Astrocyte (in vitro differentiated cells and primary cell): ENCODE data around the gene ZNF438.

Source experiments
- EZH2 ChIP-seq: IDR thresholded peaks from 2 replicates; pipeline ENCODE4 v1.6.1; 2012; ENCODE audit warnings: mild to moderate bottlenecking, low read length, inconsistent platforms; ENCODE audit not compliant: insufficient read depth
- TF ChIP-seq, protein P1 (sequence below): IDR thresholded peaks from 2 replicates; pipeline ENCODE4 v1.5.1; 2011; ENCODE audit warnings: low read depth, mild to moderate bottlenecking, inconsistent platforms, low read length, moderate library complexity; ENCODE audit not compliant: insufficient read depth

DNA sequence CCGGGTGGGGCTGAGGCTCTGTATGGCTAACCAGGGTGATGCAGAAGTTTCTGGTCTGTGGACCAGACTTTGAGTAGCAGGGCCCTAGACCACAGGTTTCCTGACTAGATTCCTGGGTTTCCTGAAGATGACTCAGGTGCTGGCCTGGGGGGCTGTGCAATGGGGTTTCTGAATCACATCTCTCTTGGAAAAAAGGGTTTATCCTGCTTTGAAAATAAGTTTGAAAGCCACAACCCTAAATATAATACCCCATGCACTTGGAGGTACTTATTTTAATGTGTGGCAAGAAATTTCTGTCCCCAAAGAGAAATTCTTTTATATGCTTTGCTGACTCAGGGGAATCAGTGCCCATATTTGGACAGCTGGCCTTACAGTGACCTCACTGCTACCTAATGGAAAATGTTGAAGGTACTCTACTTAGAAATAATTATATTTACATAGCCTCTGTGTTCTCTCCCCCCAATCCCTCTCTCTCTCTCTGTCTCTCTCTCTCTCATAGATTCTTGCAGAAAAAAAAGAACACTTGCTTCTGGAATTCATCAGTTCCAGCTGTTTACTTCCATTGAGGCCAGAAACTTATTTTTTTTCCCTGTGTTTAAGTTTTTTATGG, 217.7 kb downstream of the ZNF438 start:
- TF ChIP-seq, protein P1, sequence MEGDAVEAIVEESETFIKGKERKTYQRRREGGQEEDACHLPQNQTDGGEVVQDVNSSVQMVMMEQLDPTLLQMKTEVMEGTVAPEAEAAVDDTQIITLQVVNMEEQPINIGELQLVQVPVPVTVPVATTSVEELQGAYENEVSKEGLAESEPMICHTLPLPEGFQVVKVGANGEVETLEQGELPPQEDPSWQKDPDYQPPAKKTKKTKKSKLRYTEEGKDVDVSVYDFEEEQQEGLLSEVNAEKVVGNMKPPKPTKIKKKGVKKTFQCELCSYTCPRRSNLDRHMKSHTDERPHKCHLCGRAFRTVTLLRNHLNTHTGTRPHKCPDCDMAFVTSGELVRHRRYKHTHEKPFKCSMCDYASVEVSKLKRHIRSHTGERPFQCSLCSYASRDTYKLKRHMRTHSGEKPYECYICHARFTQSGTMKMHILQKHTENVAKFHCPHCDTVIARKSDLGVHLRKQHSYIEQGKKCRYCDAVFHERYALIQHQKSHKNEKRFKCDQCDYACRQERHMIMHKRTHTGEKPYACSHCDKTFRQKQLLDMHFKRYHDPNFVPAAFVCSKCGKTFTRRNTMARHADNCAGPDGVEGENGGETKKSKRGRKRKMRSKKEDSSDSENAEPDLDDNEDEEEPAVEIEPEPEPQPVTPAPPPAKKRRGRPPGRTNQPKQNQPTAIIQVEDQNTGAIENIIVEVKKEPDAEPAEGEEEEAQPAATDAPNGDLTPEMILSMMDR, result no peak
- no peak for TF ChIP-seq EZH2
